Measurements from ENCODE around the gene P4HTM. TPM values are rescaled to one million over a fixed set of nuclear protein-coding genes. Genes with fewer than 3 reads are reported as not detected.

Gene P4HTM
- total and polyA plus RNA-seq, 2 of the 4 experiments (the other 2 are of a cell fraction), result 10.4 to 26.1 TPM

- TF ChIP-seq CTCF (conservative IDR thresholded peaks at IDR 0.05; ENCODE audit: low read depth, low read length), result peak; percentile 47
These were observed 24.0 kb downstream of the P4HTM start (continued) for GRCh38 chr3:49013738-49014660.

- TF ChIP-seq BHLHE40 (IDR thresholded peaks at IDR 0.05; ENCODE audit: low read depth, low read length) (no peak), USF2 (IDR thresholded peaks at IDR 0.05; ENCODE audit: low read depth, low read length) (no peak)
- in situ Hi-C loops (cut with MboI; ENCODE audit: low sequenced_read_pairs) (no loop called here), dilution Hi-C loops (cut with HindIII; ENCODE audit: low sequenced_read_pairs, unreplicated experiment) (no loop called here), intact Hi-C loops (cut with micrococcal nuclease) (no loop called here)
- no peak overlapping the region for H3K4me2 ChIP-seq (ENCODE audit: low read depth, low read length)
- H3K27ac ChIP-seq (ENCODE audit: insufficient read depth, low read length), result no peak overlapping the region
- H3K14ac ChIP-seq (replicated peaks; ENCODE audit: low read depth, low read length), result no peak overlapping the region
- no peak overlapping the region for H2AK5ac ChIP-seq (ENCODE audit: low read depth, low read length)
- no peak overlapping the region for H2BK15ac ChIP-seq (ENCODE audit: low read depth, low read length)
- H3K9me3 ChIP-seq (ENCODE audit: control insufficient read depth, insufficient read depth, low read length), result no peaks in the 10 kb centered on the region
- DNase-seq, result no peak
- H3K36me3 ChIP-seq (ENCODE audit: control insufficient read depth, insufficient read depth, low read length), result peaks cover 52% of the 10 kb centered on the region
- H3K9ac ChIP-seq (ENCODE audit: low read depth, low read length), result no peak overlapping the region
- no peak overlapping the region for H2BK20ac ChIP-seq (ENCODE audit: low read depth, low read length)
- H2BK120ac ChIP-seq (ENCODE audit: low read depth, low read length), result no peak overlapping the region
- H3K79me1 ChIP-seq (ENCODE audit: low read depth in 1 of 2, low read length in 2 of 2), result peaks cover 13 to 85% of the 10 kb centered on the region in 2 experiments; a peak in 3 of 4 replicates
- H3K27me3 ChIP-seq (ENCODE audit: control insufficient read depth, insufficient read depth, low read length), result no peaks in the 10 kb centered on the region
- H2BK5ac ChIP-seq (ENCODE audit: low read depth, low read length, poor library complexity, severe bottlenecking), result no peak overlapping the region
- WGBS, 2 experiments (ENCODE audit: extremely low coverage in 2 of 2, insufficient read length in 1 of 2), result 100% methylated on average over 1 of the region's 8 CpGs; no CpG with 5 or more reads in 1 of the 2 experiments
- peaks cover 14% of the 10 kb centered on the region for H3K9me1 ChIP-seq (ENCODE audit: insufficient read depth, low read length)
- peak overlapping the region; percentile 36 for H2AK9ac ChIP-seq (replicated peaks; ENCODE audit: low read depth, low read length, poor library complexity)
- H2AFZ ChIP-seq (replicated peaks; ENCODE audit: low read length, poor library complexity), result peak overlapping the region; percentile 29
- no peak overlapping the region for H3K4me3 ChIP-seq (ENCODE audit: insufficient read depth, low read depth, low read length)
- peaks cover 10% of the 10 kb centered on the region for H3K4me1 ChIP-seq (ENCODE audit: control insufficient read depth, insufficient read depth, low read length)
- no peak overlapping the region for H3K23ac ChIP-seq (ENCODE audit: low read depth, low read length)
- no peak overlapping the region for H3K4ac ChIP-seq (ENCODE audit: low read depth, low read length)
- no peak overlapping the region for H3K18ac ChIP-seq (ENCODE audit: low read depth, low read length)
- CTCF ChIA-PET, result no interaction called here
- H4K91ac ChIP-seq (ENCODE audit: insufficient read depth, low read depth, low read length), result no peak overlapping the region
- no peak overlapping the region for H3K56ac ChIP-seq (ENCODE audit: extremely low read depth, insufficient read depth, low read length)
- POLR2A ChIA-PET (ENCODE audit: unreplicated experiment), result no interaction called here
- ATAC-seq (ENCODE audit: low read depth), result no peak
- BruUV-seq (replicated peaks), result no TSS peak
- H4K8ac ChIP-seq (ENCODE audit: low read depth in 2 of 2, low read length in 2 of 2), result no peak overlapping the region
- H4K20me1 ChIP-seq (ENCODE audit: insufficient read depth, low read length), result peaks cover 41% of the 10 kb centered on the region
- no peak overlapping the region for H4K5ac ChIP-seq (ENCODE audit: low read depth, low read length)
These were observed 25.0 kb downstream of the P4HTM start for GRCh38 chr3:49015072-49015471.

Data from IMR-90 (cell line).